ENCODE measurements around the gene MYLIP. TPM values are rescaled to one million over a fixed set of nuclear protein-coding genes. Genes with fewer than 3 reads are reported as not detected.

MYLIP gene
- 59.0 and 81.1 TPM in 2 replicates for total RNA-seq
- long read RNA-seq, partial matches to known transcripts, result 5 of 16 reads
- long read RNA-seq, other reads (novel, unspliced or antisense), result 7 of 16 reads

GRCh38 chr6:16128759-16129622, at the start of gene MYLIP:
Gene MYLIP (plus strand): TSS chr6:16129086. CDS start chr6:16129323, 237 bp downstream.
- Mint-ChIP-seq H3K4me1 (ENCODE audit: low read depth) (peaks cover 36% of the 10 kb centered on the region), H3K9me3 (ENCODE audit: low read depth) (no peaks in the 10 kb centered on the region), H3K27me3 (peaks cover 14% of the 10 kb centered on the region), H3K4me3 (ENCODE audit: low read depth) (peak within 1 kb of the TSS; percentile 97), H3K27ac (peak within 1 kb of the TSS; percentile 95), H3K36me3 (ENCODE audit: insufficient read depth) (peaks cover 13% of the 10 kb centered on the region)
- peak; percentile 69 for TF ChIP-seq CTCF (IDR thresholded peaks at IDR 0.05; ENCODE audit: unreplicated experiment)
- DNase-seq (ENCODE audit: low spot score, unreplicated experiment), result peak; percentile 99

- Mint-ChIP-seq H3K27me3 (peaks cover 18% of the 10 kb centered on the region), H3K4me1 (ENCODE audit: low read depth) (no peaks in the 10 kb centered on the region), H3K36me3 (ENCODE audit: insufficient read depth) (no peaks in the 10 kb centered on the region), H3K27ac (no peak overlapping the region), H3K4me3 (ENCODE audit: low read depth) (no peak overlapping the region), H3K9me3 (ENCODE audit: low read depth) (peaks cover 4% of the 10 kb centered on the region)
- TF ChIP-seq CTCF (IDR thresholded peaks at IDR 0.05; ENCODE audit: unreplicated experiment), result no peak
- no peak for DNase-seq (ENCODE audit: low spot score, unreplicated experiment)
Observed at GRCh38 chr6:16079354-16079753, 49.5 kb upstream of the MYLIP start.

- Mint-ChIP-seq H3K4me3 (ENCODE audit: low read depth) (no peak overlapping the region), H3K4me1 (ENCODE audit: low read depth) (no peaks in the 10 kb centered on the region), H3K36me3 (ENCODE audit: insufficient read depth) (no peaks in the 10 kb centered on the region), H3K9me3 (ENCODE audit: low read depth) (peaks cover 4% of the 10 kb centered on the region), H3K27me3 (peaks cover 18% of the 10 kb centered on the region), H3K27ac (no peak overlapping the region)
- no peak for TF ChIP-seq CTCF (IDR thresholded peaks at IDR 0.05; ENCODE audit: unreplicated experiment)
- no peak for DNase-seq (ENCODE audit: low spot score, unreplicated experiment)
Observed at GRCh38 chr6:16080204-16080603, 48.7 kb upstream of the MYLIP start.

- Mint-ChIP-seq H3K27me3 (peaks cover 18% of the 10 kb centered on the region), H3K4me1 (ENCODE audit: low read depth) (no peaks in the 10 kb centered on the region), H3K4me3 (ENCODE audit: low read depth) (no peak overlapping the region), H3K36me3 (ENCODE audit: insufficient read depth) (no peaks in the 10 kb centered on the region), H3K27ac (no peak overlapping the region), H3K9me3 (ENCODE audit: low read depth) (peaks cover 4% of the 10 kb centered on the region)
- DNase-seq (ENCODE audit: low spot score, unreplicated experiment), result no peak
- no peak for TF ChIP-seq CTCF (IDR thresholded peaks at IDR 0.05; ENCODE audit: unreplicated experiment)
Observed at GRCh38 chr6:16081326-16081725, 47.6 kb upstream of the MYLIP start.

GRCh38 chr6:16082361-16082760, 46.5 kb upstream of the MYLIP start:
- Mint-ChIP-seq H3K36me3 (ENCODE audit: insufficient read depth) (no peaks in the 10 kb centered on the region), H3K9me3 (ENCODE audit: low read depth) (peaks cover 4% of the 10 kb centered on the region), H3K4me3 (ENCODE audit: low read depth) (no peak overlapping the region), H3K27ac (no peak overlapping the region), H3K27me3 (peaks cover 13% of the 10 kb centered on the region), H3K4me1 (ENCODE audit: low read depth) (no peaks in the 10 kb centered on the region)
- TF ChIP-seq CTCF (IDR thresholded peaks at IDR 0.05; ENCODE audit: unreplicated experiment), result no peak
- no peak for DNase-seq (ENCODE audit: low spot score, unreplicated experiment)
